Measurements from ENCODE around the gene CLCN7. TPM values are rescaled to one million over a fixed set of nuclear protein-coding genes. Genes with fewer than 3 reads are reported as not detected.

CLCN7 gene
- total and polyA plus RNA-seq, 4 donors = 61.1 to 119 (median 88.0) TPM

DNA sequence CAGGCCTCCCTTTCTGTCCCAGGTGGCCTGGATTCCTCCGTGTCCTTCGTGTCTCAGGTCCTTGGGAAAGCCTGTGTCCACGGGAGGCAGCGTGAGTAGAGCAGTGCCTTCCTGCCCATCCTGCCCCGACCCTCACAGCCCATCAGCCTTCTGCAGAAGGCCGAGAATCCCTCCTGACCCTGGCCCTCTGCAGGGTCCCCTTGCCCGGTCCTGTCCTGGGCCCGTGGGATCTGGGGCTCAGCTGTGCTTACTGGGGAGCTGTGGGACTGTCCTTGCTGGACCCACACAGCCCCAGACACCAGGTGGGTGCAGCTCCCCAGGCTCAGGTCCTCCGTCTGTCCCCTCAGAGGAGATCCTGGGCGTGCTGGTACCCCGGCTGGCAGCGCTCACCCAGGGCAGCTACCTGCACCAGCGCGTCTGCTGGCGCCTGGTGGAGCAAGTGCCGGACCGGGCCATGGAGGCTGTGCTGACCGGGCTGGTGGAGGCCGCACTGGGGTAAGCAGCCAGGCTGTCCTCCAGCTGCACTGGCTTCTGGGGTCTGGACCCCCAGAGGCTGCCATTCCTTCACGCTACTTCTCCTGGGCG, 22.3 kb upstream of the CLCN7 start:
- H3K9me3 ChIP-seq (ENCODE audit: control insufficient read depth in 4 of 4, insufficient read depth in 3 of 4, low read length in 3 of 4) = no peaks in the 10 kb centered on the region
- H3K9ac ChIP-seq (ENCODE audit: insufficient read depth in 1 of 2, low read length in 2 of 2) = no peak overlapping the region
- TF ChIP-seq, protein P1, sequence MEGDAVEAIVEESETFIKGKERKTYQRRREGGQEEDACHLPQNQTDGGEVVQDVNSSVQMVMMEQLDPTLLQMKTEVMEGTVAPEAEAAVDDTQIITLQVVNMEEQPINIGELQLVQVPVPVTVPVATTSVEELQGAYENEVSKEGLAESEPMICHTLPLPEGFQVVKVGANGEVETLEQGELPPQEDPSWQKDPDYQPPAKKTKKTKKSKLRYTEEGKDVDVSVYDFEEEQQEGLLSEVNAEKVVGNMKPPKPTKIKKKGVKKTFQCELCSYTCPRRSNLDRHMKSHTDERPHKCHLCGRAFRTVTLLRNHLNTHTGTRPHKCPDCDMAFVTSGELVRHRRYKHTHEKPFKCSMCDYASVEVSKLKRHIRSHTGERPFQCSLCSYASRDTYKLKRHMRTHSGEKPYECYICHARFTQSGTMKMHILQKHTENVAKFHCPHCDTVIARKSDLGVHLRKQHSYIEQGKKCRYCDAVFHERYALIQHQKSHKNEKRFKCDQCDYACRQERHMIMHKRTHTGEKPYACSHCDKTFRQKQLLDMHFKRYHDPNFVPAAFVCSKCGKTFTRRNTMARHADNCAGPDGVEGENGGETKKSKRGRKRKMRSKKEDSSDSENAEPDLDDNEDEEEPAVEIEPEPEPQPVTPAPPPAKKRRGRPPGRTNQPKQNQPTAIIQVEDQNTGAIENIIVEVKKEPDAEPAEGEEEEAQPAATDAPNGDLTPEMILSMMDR (IDR thresholded peaks at IDR 0.05; ENCODE audit: control extremely low read depth, extremely low read depth) = no peak
- no peak overlapping the region for H3K27ac ChIP-seq (ENCODE audit: low read depth in 1 of 2, low read length in 1 of 2)
- WGBS, 2 donors = 91 to 92% methylated on average over 21 of the region's 21 CpGs
- H3K4me3 ChIP-seq = no peak overlapping the region
- peaks cover 0 to 18% (median 5%) of the 10 kb centered on the region in 5 donors for H3K4me1 ChIP-seq (ENCODE audit: control insufficient read depth in 5 of 5, insufficient read depth in 5 of 5, low read length in 5 of 5)
- no peaks in the 10 kb centered on the region for H3K27me3 ChIP-seq (ENCODE audit: control insufficient read depth in 3 of 3, insufficient read depth in 3 of 3, low read length in 2 of 3)
- peaks cover 11 to 58% (median 22%) of the 10 kb centered on the region in 4 donors for H3K36me3 ChIP-seq (ENCODE audit: control insufficient read depth in 4 of 4, insufficient read depth in 4 of 4, low read length in 4 of 4)
- DNase-seq = no peak
- no peak for ATAC-seq (ENCODE audit: insufficient read depth, low FRiP score)

DNA sequence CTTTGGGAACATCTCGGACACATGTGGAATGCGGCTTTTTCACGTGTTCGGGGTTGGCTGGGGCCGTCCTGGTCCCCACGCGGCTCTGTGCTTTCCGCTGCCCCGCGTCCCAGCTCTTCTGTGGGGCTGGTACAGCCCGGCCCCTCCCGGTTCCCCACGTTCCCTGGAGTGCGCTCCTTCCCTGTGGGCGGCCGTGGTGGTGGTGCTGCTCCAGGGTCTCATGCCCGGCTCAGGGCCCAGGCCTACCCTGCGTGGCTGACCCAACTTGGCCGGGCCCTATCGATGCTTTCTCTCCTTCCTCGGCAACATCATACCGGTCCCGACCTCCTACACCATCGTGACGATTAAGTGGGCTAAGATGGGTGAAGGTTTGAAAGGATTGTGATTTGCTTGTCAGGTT, 21.6 kb upstream of the CLCN7 start:
- ATAC-seq (ENCODE audit: insufficient read depth, low FRiP score) = no peak
- no peak overlapping the region for H3K27ac ChIP-seq (ENCODE audit: low read depth in 1 of 2, low read length in 1 of 2)
- H3K4me1 ChIP-seq (ENCODE audit: control insufficient read depth in 5 of 5, insufficient read depth in 5 of 5, low read length in 5 of 5) = peaks cover 0 to 18% (median 5%) of the 10 kb centered on the region in 5 donors
- TF ChIP-seq, protein P1 (IDR thresholded peaks at IDR 0.05; ENCODE audit: control extremely low read depth, extremely low read depth) = no peak
- peaks cover 7 to 51% (median 22%) of the 10 kb centered on the region in 4 donors for H3K36me3 ChIP-seq (ENCODE audit: control insufficient read depth in 4 of 4, insufficient read depth in 4 of 4, low read length in 4 of 4)
- no peak for DNase-seq
- 94 to 96% methylated on average over 25 of the region's 25 CpGs for WGBS, 2 donors
- no peak overlapping the region for H3K4me3 ChIP-seq
- H3K27me3 ChIP-seq (ENCODE audit: control insufficient read depth in 3 of 3, insufficient read depth in 3 of 3, low read length in 2 of 3) = no peaks in the 10 kb centered on the region
- H3K9me3 ChIP-seq (ENCODE audit: control insufficient read depth in 4 of 4, insufficient read depth in 3 of 4, low read length in 3 of 4) = no peaks in the 10 kb centered on the region
- no peak overlapping the region for H3K9ac ChIP-seq (ENCODE audit: insufficient read depth in 1 of 2, low read length in 2 of 2)

- DNase-seq (no peak), ATAC-seq (ENCODE audit: insufficient read depth, low FRiP score) (no peak)
- Histone ChIP-seq H3K9me3 (ENCODE audit: control insufficient read depth in 4 of 4, insufficient read depth in 3 of 4, low read length in 3 of 4) (no peaks in the 10 kb centered on the region), H3K27me3 (ENCODE audit: control insufficient read depth in 3 of 3, insufficient read depth in 3 of 3, low read length in 2 of 3) (no peaks in the 10 kb centered on the region), H3K9ac (ENCODE audit: insufficient read depth in 1 of 2, low read length in 2 of 2) (no peak overlapping the region), H3K4me1 (ENCODE audit: control insufficient read depth in 5 of 5, insufficient read depth in 5 of 5, low read length in 5 of 5) (peaks cover 0 to 18% (median 5%) of the 10 kb centered on the region in 5 donors), H3K4me3 (no peak overlapping the region), H3K27ac (ENCODE audit: low read depth in 1 of 2, low read length in 1 of 2) (no peak overlapping the region), H3K36me3 (ENCODE audit: control insufficient read depth in 4 of 4, insufficient read depth in 4 of 4, low read length in 4 of 4) (peaks cover 4 to 46% (median 22%) of the 10 kb centered on the region in 4 donors)
- 91 to 93% methylated on average over 24 to 25 of the region's 25 CpGs for WGBS, 2 donors
- TF ChIP-seq, protein P1 (IDR thresholded peaks at IDR 0.05; ENCODE audit: control extremely low read depth, extremely low read depth) = no peak
These were observed 21.0 kb upstream of the CLCN7 start for GRCh38 chr16:1495889-1496262.

All from lung (tissue), 12 donors.